ENCODE results near the gene CCDC201.
A peak's percentile ranks its signal among the peaks of the same experiment; 100 is the strongest.

The CCDC201 gene

GRCh38 chr7:45873035-45873354, at the start of gene CCDC201:
Gene CCDC201, minus strand, starts transcription at chr7:45873082. Its CDS starts 75 bp downstream, at chr7:45873007.
- DNase-seq (ENCODE audit: low read depth in 2 of 2): no peak

- no peak for DNase-seq (ENCODE audit: low read depth in 2 of 2)
These were observed 49.0 kb upstream of the CCDC201 start for GRCh38 chr7:45921699-45922519.

- DNase-seq (ENCODE audit: low read depth in 2 of 2): no peak
These were observed 48.5 kb upstream of the CCDC201 start for GRCh38 chr7:45921381-45921698.

GRCh38 chr7:45920502-45921380, 47.9 kb upstream of the CCDC201 start, which contains the start of gene IGFBP3:
Gene IGFBP3, minus strand, starts transcription at chr7:45921272. Its CDS starts 132 bp downstream, at chr7:45921140.
- DNase-seq (ENCODE audit: low read depth in 2 of 2): no peak

GRCh38 chr7:45919993-45920459, 47.1 kb upstream of the CCDC201 start:
- DNase-seq (ENCODE audit: low read depth in 2 of 2): no peak

GRCh38 chr7:45919231-45919784, 46.4 kb upstream of the CCDC201 start:
- no peak for DNase-seq (ENCODE audit: low read depth in 2 of 2)

- no peak for DNase-seq (ENCODE audit: low read depth in 2 of 2)
These were observed 45.7 kb upstream of the CCDC201 start for GRCh38 chr7:45918556-45918955.

GRCh38 chr7:45917658-45918057, 44.8 kb upstream of the CCDC201 start:
- peak in 1 of 2 donors; percentile 31 for DNase-seq (ENCODE audit: low read depth in 2 of 2)

- DNase-seq (ENCODE audit: low read depth in 2 of 2): no peak
These were observed 44.2 kb upstream of the CCDC201 start for GRCh38 chr7:45917064-45917463.

GRCh38 chr7:45915606-45916005, 42.7 kb upstream of the CCDC201 start:
- no peak for DNase-seq (ENCODE audit: low read depth in 2 of 2)

GRCh38 chr7:45914911-45915310, 42.0 kb upstream of the CCDC201 start:
- DNase-seq (ENCODE audit: low read depth in 2 of 2): no peak

GRCh38 chr7:45912972-45913371, 40.1 kb upstream of the CCDC201 start:
- no peak for DNase-seq (ENCODE audit: low read depth in 2 of 2)

GRCh38 chr7:45911311-45911710, 38.4 kb upstream of the CCDC201 start:
- DNase-seq (ENCODE audit: low read depth in 2 of 2): no peak

GRCh38 chr7:45910855-45911254, 38.0 kb upstream of the CCDC201 start:
- DNase-seq (ENCODE audit: low read depth in 2 of 2): no peak

GRCh38 chr7:45909561-45909960, 36.7 kb upstream of the CCDC201 start:
- no peak for DNase-seq (ENCODE audit: low read depth in 2 of 2)

- no peak for DNase-seq (ENCODE audit: low read depth in 2 of 2)
These were observed 29.9 kb upstream of the CCDC201 start for GRCh38 chr7:45902820-45903219.

- DNase-seq (ENCODE audit: low read depth in 2 of 2): no peak
These were observed 28.7 kb upstream of the CCDC201 start for GRCh38 chr7:45901566-45901965.

- no peak for DNase-seq (ENCODE audit: low read depth in 2 of 2)
These were observed 25.3 kb upstream of the CCDC201 start for GRCh38 chr7:45898222-45898621.

GRCh38 chr7:45897042-45897690, 24.3 kb upstream of the CCDC201 start:
- no peak for DNase-seq (ENCODE audit: low read depth in 2 of 2)

- DNase-seq (ENCODE audit: low read depth in 2 of 2): no peak
These were observed 21.8 kb upstream of the CCDC201 start for GRCh38 chr7:45894665-45895062.

GRCh38 chr7:45893996-45894664, 21.2 kb upstream of the CCDC201 start:
- no peak for DNase-seq (ENCODE audit: low read depth in 2 of 2)
